GM12878 (cell line): Measurements from ENCODE around the gene FUNDC1. TPM values are rescaled to one million over a fixed set of nuclear protein-coding genes. Genes with fewer than 3 reads are reported as not detected.

ENCODE experiments used
- ATAC-seq: fragments of 200-7000 bp; cut with Tn5 transposase; 3 replicates; pipeline ENCODE4 v1.9.1; 2020; ENCODE audit warnings: mild to moderate bottlenecking, moderate library complexity
- BruUV-seq: library from RNA; stranded (reverse); fragments of 400-500 nt; replicated peaks from 2 replicates; lab custom pipeline; 2021; lab: Mats Ljungman, UMichigan
- CTCF ChIA-PET: fragments of 300-600 bp; sonication (Branson Sonifier 250); formaldehyde crosslinking; extraction: SDS; loops from one replicate; lab custom pipeline; 2021; ENCODE audit warnings: inconsistent platforms; lab: Yijun Ruan, JAX
- POLR2A ChIA-PET: fragments of 350-600 bp; formaldehyde crosslinking; extraction: SDS; loops from one replicate; lab custom pipeline; 2021; ENCODE audit warnings: inconsistent platforms; lab: Charles Lee
- RAD21 ChIA-PET: fragments of 300-600 bp; sonication (Branson Sonifier 250); formaldehyde crosslinking; loops from one replicate; lab custom pipeline; 2023; ENCODE audit warnings: antibody characterized with exemption; ENCODE audit not compliant: unreplicated experiment; lab: Charles Lee
- SMC1A ChIA-PET: fragments of 300-600 bp; sonication (Branson Sonifier 250); formaldehyde crosslinking; loops from one replicate; lab custom pipeline; 2023; ENCODE audit not compliant: unreplicated experiment, uncharacterized antibody; lab: Charles Lee
- DNase-seq: peaks from one replicate; pipeline ENCODE4 v3.0.0-alpha.2; 2011; ENCODE audit warnings: low read depth, low spot score
- FAIRE-seq: peaks from 3 replicates; lab custom pipeline; 2011; peaks lifted over from hg19 to GRCh38; lab: Jason Lieb, UNC
- H2AFZ ChIP-seq: 2 replicates; pipeline ENCODE4 v1.6.0; 2011; ENCODE audit warnings: low read depth, low read length, control low read depth; ENCODE audit not compliant: control insufficient read depth
- H3K27ac ChIP-seq: 2 replicates; pipeline ENCODE4 v1.5.1; 2011; ENCODE audit warnings: control low read depth; ENCODE audit not compliant: control insufficient read depth, insufficient read depth
- H3K27me3 ChIP-seq, 2 experiments: replicated peaks in 1 of 2; 2 replicates each; pipeline versions ENCODE4 v1.6.0 to v1.6.1; 2011; ENCODE audit warnings: low read length in 1 of 2; ENCODE audit not compliant: control insufficient read depth in 2 of 2, insufficient read depth in 2 of 2
- H3K36me3 ChIP-seq, 2 experiments: 2 replicates each; pipeline ENCODE4 v1.5.1; 2011; ENCODE audit warnings: low read length in 1 of 2; ENCODE audit not compliant: control insufficient read depth in 2 of 2, insufficient read depth in 2 of 2
- H3K4me1 ChIP-seq: 2 replicates; pipeline ENCODE4 v1.6.1; 2011; ENCODE audit warnings: mild to moderate bottlenecking, low read length, moderate library complexity, mixed read lengths; ENCODE audit not compliant: control insufficient read depth, insufficient read depth
- H3K4me2 ChIP-seq: 2 replicates; pipeline ENCODE4 v1.6.0; 2011; ENCODE audit warnings: control low read depth; ENCODE audit not compliant: control insufficient read depth, insufficient read depth
- H3K4me3 ChIP-seq: fragments of 200-600 bp; sonication (generic); 2 replicates; pipeline ENCODE4 v1.5.1; 2016
- H3K79me2 ChIP-seq: 2 replicates; pipeline ENCODE4 v1.6.0; 2011; ENCODE audit warnings: low read length; ENCODE audit not compliant: control insufficient read depth, insufficient read depth
- H3K9ac ChIP-seq: 2 replicates; pipeline ENCODE4 v1.8.0; 2011; ENCODE audit warnings: low read length, control low read depth, mixed read lengths; ENCODE audit not compliant: control insufficient read depth, insufficient read depth
- H3K9me3 ChIP-seq: replicated peaks from 3 replicates; pipeline ENCODE4 v1.5.1; 2011; ENCODE audit warnings: mild to moderate bottlenecking, low read length; ENCODE audit not compliant: control insufficient read depth, insufficient read depth
- H4K20me1 ChIP-seq: 2 replicates; pipeline ENCODE4 v1.6.0; 2011; ENCODE audit not compliant: control insufficient read depth, insufficient read depth
- BMI1 ChIP-seq: fragments of 450-650 bp; IDR thresholded peaks from 2 replicates; pipeline ENCODE4 v1.6.1; 2016; ENCODE audit warnings: mild to moderate bottlenecking, moderate library complexity, borderline replicate concordance
- HDAC2 ChIP-seq: fragments of 200-600 bp; sonication (generic); IDR thresholded peaks from 2 replicates; pipeline ENCODE4 v1.6.1; 2017
- MYB ChIP-seq: fragments of 150-350 bp; IDR thresholded peaks from 2 replicates; pipeline ENCODE4 v1.6.1; 2014; ENCODE audit warnings: mild to moderate bottlenecking, low read depth, low read length, borderline replicate concordance
- NFYB ChIP-seq: IDR thresholded peaks from 2 replicates; pipeline ENCODE4 v1.6.1; 2011; ENCODE audit warnings: low read depth, mild to moderate bottlenecking, low read length, improper control_type of control experiment, moderate library complexity; ENCODE audit not compliant: insufficient read depth
- PML ChIP-seq: IDR thresholded peaks from 2 replicates; pipeline ENCODE4 v1.6.1; 2012; ENCODE audit warnings: low read length, inconsistent platforms
- RELA ChIP-seq: fragments of 450-650 bp; IDR thresholded peaks from 2 replicates; pipeline ENCODE4 v1.8.0; 2014; ENCODE audit warnings: borderline replicate concordance; ENCODE audit not compliant: partially characterized antibody
- TCF3 ChIP-seq: IDR thresholded peaks from 2 replicates; pipeline ENCODE4 v1.6.1; 2012; ENCODE audit warnings: low read depth, mild to moderate bottlenecking, low read length, borderline replicate concordance; ENCODE audit not compliant: insufficient read depth
- WGBS: methylation state at CpG from one replicate; pipeline ENCODE4 v1.1.6; 2016; ENCODE audit warnings: low lambda C conversion rate; ENCODE audit not compliant: insufficient replicate concordance, insufficient coverage; ENCODE audit errors: missing lambda C conversion rate; 5-methylcytosine and 5-hydroxymethylcytosine counted together
- in situ Hi-C: fragments of 300-500 bp; cut with MboI; formaldehyde crosslinking; loops from 9 replicates; pipeline ENCODE4 v1.14.3; 2018; ENCODE audit warnings: mixed read lengths
- intact Hi-C: fragments of 100-400 bp; cut with micrococcal nuclease; formaldehyde crosslinking; loops from one replicate; pipeline ENCODE4 v1.14.2; 2022; ENCODE audit not compliant: unreplicated experiment
- polyA plus RNA-seq, 11 experiments: library from polyadenylated mRNA; depleted of rRNA in 4 of 11; unstranded in 6 of 11; stranded (reverse) in 5 of 11; fragments of >200 nt; fragmentation: Nextera tagmentation in 4 of 11; fragmentation: Illumina TruSeq in 1 of 11; extraction: Ambion mirVana in 4 of 11; extraction: Trizol in 1 of 11; gene quantifications; 1 replicate in 1 of 11; 2 replicates in 10 of 11; pipeline versions ENCODE4 v1.2.1 to v1.2.3, GENCODE V29; 2011 to 2016; ENCODE audit warnings: inconsistent platforms in 2 of 11, missing spikeins in 2 of 11, low read depth in 1 of 11
- total RNA-seq, 4 experiments: library from RNA; depleted of rRNA in 3 of 4; stranded (reverse); fragments of >200 nt in 3 of 4; fragmentation: Illumina TruSeq in 1 of 4; extraction: Trizol in 1 of 4; gene quantifications; 2 replicates each; pipeline versions ENCODE4 v1.2.1 to v1.2.3, GENCODE V29; 2013 to 2021
- TF ChIP-seq, protein P1 (sequence below): fragments of 450-650 bp; IDR thresholded peaks from 2 replicates; pipeline ENCODE4 v1.6.1; 2017; ENCODE audit warnings: low read depth, mild to moderate bottlenecking, moderate library complexity

Gene FUNDC1
- total and polyA plus RNA-seq, 10 of the 15 experiments (the other 5 are each of a cell fraction or from before 2014, with no cell fraction given): 10.0 to 25.1 (median 16.8) TPM

- in situ Hi-C loops: no loop called here
- H3K36me3 ChIP-seq: no peaks in the 10 kb centered on the region
- H3K4me3 ChIP-seq: no peak overlapping the region
- no TSS peak for BruUV-seq
- WGBS: 58% methylated on average over 3 of the region's 3 CpGs
- H3K9me3 ChIP-seq: no peaks in the 10 kb centered on the region; the same call in 2 of the 3 replicates
- H4K20me1 ChIP-seq: no peaks in the 10 kb centered on the region
- no peak for FAIRE-seq
- POLR2A ChIA-PET: no interaction called here
- CTCF ChIA-PET: no interaction called here
- intact Hi-C loops: no loop called here
- no peak overlapping the region for H2AFZ ChIP-seq
- DNase-seq: no peak
- H3K9ac ChIP-seq: no peak overlapping the region
- no peak overlapping the region for H3K4me2 ChIP-seq
- no peaks in the 10 kb centered on the region for H3K79me2 ChIP-seq
- H3K27me3 ChIP-seq: no peaks in the 10 kb centered on the region
- SMC1A ChIA-PET: interaction anchor here (0.8 to 0.9 kb wide), 2 partner anchors 23 to 219 kb away, joined by 3 to 4 read pairs; no protein-coding TSS in a partner anchor
- RAD21 ChIA-PET: no interaction called here
- H3K4me1 ChIP-seq: no peaks in the 10 kb centered on the region
- TF ChIP-seq MYB (no peak), TCF3 (no peak), HDAC2 (no peak), BMI1 (no peak), NFYB (no peak), RELA (no peak), PML (no peak)
- TF ChIP-seq, protein P1, sequence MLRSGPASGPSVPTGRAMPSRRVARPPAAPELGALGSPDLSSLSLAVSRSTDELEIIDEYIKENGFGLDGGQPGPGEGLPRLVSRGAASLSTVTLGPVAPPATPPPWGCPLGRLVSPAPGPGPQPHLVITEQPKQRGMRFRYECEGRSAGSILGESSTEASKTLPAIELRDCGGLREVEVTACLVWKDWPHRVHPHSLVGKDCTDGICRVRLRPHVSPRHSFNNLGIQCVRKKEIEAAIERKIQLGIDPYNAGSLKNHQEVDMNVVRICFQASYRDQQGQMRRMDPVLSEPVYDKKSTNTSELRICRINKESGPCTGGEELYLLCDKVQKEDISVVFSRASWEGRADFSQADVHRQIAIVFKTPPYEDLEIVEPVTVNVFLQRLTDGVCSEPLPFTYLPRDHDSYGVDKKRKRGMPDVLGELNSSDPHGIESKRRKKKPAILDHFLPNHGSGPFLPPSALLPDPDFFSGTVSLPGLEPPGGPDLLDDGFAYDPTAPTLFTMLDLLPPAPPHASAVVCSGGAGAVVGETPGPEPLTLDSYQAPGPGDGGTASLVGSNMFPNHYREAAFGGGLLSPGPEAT: no peak
- ATAC-seq: no peak
- H3K27ac ChIP-seq: no peak overlapping the region
Observed at GRCh38 chrX:44585866-44586265, 43.2 kb upstream of the FUNDC1 start.
